Panc1 (cell line): ENCODE results near the gene GABRB1. TPM values are rescaled to one million over a fixed set of nuclear protein-coding genes. Genes with fewer than 3 reads are reported as not detected.

Experiments used
- ATAC-seq: fragments of 200-7000 bp; cut with Tn5 transposase; 2 replicates; pipeline ENCODE4 v1.9.1; 2020; ENCODE audit warnings: mild to moderate bottlenecking, moderate library complexity
- BruUV-seq: library from RNA; stranded (reverse); fragments of 400-500 nt; replicated peaks from 2 replicates; lab custom pipeline; 2021; lab: Mats Ljungman, UMichigan
- CTCF ChIA-PET: fragments of 300-600 bp; sonication (Branson Sonifier 250); formaldehyde crosslinking; loops from one replicate; lab custom pipeline; 2022; ENCODE audit warnings: antibody characterized with exemption; lab: Charles Lee
- POLR2A ChIA-PET: fragments of 300-600 bp; sonication (Branson Sonifier 250); formaldehyde crosslinking; loops from one replicate; lab custom pipeline; 2022; ENCODE audit warnings: antibody characterized with exemption; lab: Charles Lee
- DNase-seq: peaks from one replicate; pipeline ENCODE4 v3.0.0-alpha.2; 2010; ENCODE audit warnings: low read depth, low spot score
- H3K27ac ChIP-seq: 2 replicates; pipeline ENCODE4 v1.5.1; 2011; ENCODE audit warnings: mild to moderate bottlenecking, low read length, inconsistent platforms
- H3K27me3 ChIP-seq: fragments of 200-500 bp; sonication (Bioruptor generic); 2 replicates; pipeline ENCODE4 v1.6.0; 2014; ENCODE audit warnings: low read length, inconsistent platforms; ENCODE audit not compliant: control insufficient read depth, insufficient read depth
- H3K36me3 ChIP-seq: fragments of 200-500 bp; sonication (Bioruptor generic); 2 replicates; pipeline ENCODE4 v1.5.1; 2014; ENCODE audit warnings: inconsistent platforms, mild to moderate bottlenecking, low read length, moderate library complexity; ENCODE audit not compliant: control insufficient read depth, insufficient read depth
- H3K4me1 ChIP-seq: 2 replicates; pipeline ENCODE4 v1.5.1; 2011; ENCODE audit warnings: inconsistent platforms, mild to moderate bottlenecking, low read length, moderate library complexity; ENCODE audit not compliant: control insufficient read depth, insufficient read depth
- H3K4me3 ChIP-seq, 2 experiments: 2 replicates each; pipeline ENCODE4 v1.5.1; 2011 to 2012; ENCODE audit warnings: low read depth in 2 of 2, low read length in 2 of 2, mild to moderate bottlenecking in 2 of 2, inconsistent platforms in 1 of 2, moderate library complexity in 1 of 2
- H3K9me3 ChIP-seq: fragments of 200-500 bp; sonication (Bioruptor generic); 2 replicates; pipeline ENCODE4 v1.5.1; 2014; ENCODE audit warnings: low read depth, mild to moderate bottlenecking, inconsistent platforms, low read length, moderate library complexity; ENCODE audit not compliant: control insufficient read depth, insufficient read depth
- POLR2AphosphoS5 ChIP-seq: IDR thresholded peaks from 2 replicates; pipeline ENCODE4 v1.6.1; 2012; ENCODE audit warnings: mild to moderate bottlenecking, low read depth, low read length, moderate library complexity
- SIN3A ChIP-seq: IDR thresholded peaks from 2 replicates; pipeline ENCODE4 v1.6.1; 2012; ENCODE audit warnings: low read depth, mild to moderate bottlenecking, low read length, moderate library complexity, borderline replicate concordance; ENCODE audit not compliant: insufficient read depth
- TCF7L2 ChIP-seq: IDR thresholded peaks from 2 replicates; pipeline ENCODE4 v1.6.1; 2011; ENCODE audit warnings: mild to moderate bottlenecking, low read depth, low read length, inconsistent platforms
- in situ Hi-C: cut with HindIII; loops from 2 replicates; pipeline ENCODE4 v1.10.0; 2016; ENCODE audit warnings: low sequenced_read_pairs, low pct_unique_long_range_greater_than_20kb
- intact Hi-C: fragments of 100-400 bp; cut with micrococcal nuclease; formaldehyde crosslinking; loops from one replicate; pipeline ENCODE4 v1.10.0; 2022; ENCODE audit not compliant: unreplicated experiment
- total RNA-seq: library from RNA; stranded (reverse); gene quantifications from one replicate; pipeline ENCODE4 v1.2.1, GENCODE V29; 2021; ENCODE audit not compliant: unreplicated experiment
- TF ChIP-seq, protein P1 (sequence below), 2 experiments: IDR thresholded peaks; 2 replicates each; pipeline ENCODE4 v1.6.1; 2011 to 2012; ENCODE audit warnings: low read depth in 2 of 2, control low read depth in 1 of 2, low read length in 1 of 2, mild to moderate bottlenecking in 1 of 2, moderate library complexity in 1 of 2; ENCODE audit not compliant: insufficient read depth in 1 of 2
- TF ChIP-seq, protein P2 (sequence below): fragments of 450-650 bp; IDR thresholded peaks from 2 replicates; pipeline ENCODE4 v1.5.1; 2017; ENCODE audit warnings: mild to moderate bottlenecking

Gene GABRB1
- total RNA-seq, 1 experiment from 2014 or later, result not detected

DNA sequence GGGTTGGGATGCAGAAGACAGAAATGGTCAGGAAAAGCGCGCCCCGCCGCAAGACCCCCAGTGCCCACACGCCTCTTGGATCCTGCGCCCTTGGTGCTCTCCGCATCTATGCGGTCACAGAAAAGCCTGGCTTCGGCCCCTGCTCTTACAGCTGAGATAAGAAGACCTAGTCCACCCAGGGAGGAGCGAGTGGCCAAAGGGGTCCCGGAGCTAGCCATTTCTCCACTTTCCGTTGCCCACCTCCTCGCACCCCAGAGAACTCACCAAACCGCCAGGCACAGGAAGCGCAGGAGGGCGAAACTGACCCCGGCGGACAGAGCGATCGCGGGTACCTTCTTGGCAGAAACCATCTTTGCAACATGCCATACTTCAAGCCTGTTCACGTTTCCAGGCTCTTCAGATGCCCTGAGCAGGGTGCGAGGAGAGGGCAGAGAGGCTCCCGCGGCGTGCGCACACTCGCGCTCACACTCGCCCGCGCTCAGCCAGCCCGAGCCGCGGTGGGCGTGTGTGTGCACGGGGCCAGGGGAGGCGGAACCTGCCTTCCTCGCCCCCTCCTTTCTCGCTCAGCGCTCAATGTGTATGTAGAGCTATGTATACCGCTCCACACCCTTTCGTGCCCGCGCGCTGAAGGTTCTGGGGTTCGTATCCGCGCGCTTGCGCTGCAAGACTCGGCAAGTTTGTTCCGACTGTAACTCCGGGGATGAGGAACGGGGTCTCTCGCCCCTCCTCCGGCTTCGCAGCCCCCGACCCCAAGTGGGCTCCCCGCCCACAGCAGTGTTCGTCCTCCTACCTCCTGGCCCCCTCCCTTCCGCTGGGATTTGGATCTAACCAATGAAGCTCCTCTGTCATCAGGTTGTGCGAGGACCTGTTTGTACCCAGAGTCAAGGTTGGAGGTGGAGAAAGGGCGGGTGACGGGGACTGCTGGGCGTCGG, 38.0 kb upstream of the GABRB1 start, which contains the start of gene GABRA4:
Gene GABRA4, minus strand, starts transcription at position 507 of the 932 bp plus-strand sequence. Its CDS starts 157 bp downstream, at position 350.
- in situ Hi-C loops, result no loop called here
- Histone ChIP-seq H3K27ac (no peak within 1 kb of the TSS), H3K9me3 (no peaks in the 10 kb centered on the region), H3K4me1 (no peaks in the 10 kb centered on the region), H3K36me3 (no peaks in the 10 kb centered on the region), H3K27me3 (peaks cover 10% of the 10 kb centered on the region), H3K4me3 (peak within 1 kb of the TSS; percentile 16 to 42)
- TF ChIP-seq, protein P1, sequence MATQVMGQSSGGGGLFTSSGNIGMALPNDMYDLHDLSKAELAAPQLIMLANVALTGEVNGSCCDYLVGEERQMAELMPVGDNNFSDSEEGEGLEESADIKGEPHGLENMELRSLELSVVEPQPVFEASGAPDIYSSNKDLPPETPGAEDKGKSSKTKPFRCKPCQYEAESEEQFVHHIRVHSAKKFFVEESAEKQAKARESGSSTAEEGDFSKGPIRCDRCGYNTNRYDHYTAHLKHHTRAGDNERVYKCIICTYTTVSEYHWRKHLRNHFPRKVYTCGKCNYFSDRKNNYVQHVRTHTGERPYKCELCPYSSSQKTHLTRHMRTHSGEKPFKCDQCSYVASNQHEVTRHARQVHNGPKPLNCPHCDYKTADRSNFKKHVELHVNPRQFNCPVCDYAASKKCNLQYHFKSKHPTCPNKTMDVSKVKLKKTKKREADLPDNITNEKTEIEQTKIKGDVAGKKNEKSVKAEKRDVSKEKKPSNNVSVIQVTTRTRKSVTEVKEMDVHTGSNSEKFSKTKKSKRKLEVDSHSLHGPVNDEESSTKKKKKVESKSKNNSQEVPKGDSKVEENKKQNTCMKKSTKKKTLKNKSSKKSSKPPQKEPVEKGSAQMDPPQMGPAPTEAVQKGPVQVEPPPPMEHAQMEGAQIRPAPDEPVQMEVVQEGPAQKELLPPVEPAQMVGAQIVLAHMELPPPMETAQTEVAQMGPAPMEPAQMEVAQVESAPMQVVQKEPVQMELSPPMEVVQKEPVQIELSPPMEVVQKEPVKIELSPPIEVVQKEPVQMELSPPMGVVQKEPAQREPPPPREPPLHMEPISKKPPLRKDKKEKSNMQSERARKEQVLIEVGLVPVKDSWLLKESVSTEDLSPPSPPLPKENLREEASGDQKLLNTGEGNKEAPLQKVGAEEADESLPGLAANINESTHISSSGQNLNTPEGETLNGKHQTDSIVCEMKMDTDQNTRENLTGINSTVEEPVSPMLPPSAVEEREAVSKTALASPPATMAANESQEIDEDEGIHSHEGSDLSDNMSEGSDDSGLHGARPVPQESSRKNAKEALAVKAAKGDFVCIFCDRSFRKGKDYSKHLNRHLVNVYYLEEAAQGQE (IDR thresholded peaks at IDR 0.05; ENCODE audit: insufficient read depth in 1 of 2, low read depth in 2 of 2, low read length in 1 of 2), result no peak
- TF ChIP-seq TCF7L2, result no peak
- intact Hi-C loops, result no loop called here
- ATAC-seq (peak; percentile 66; the same call in 1 of the 2 replicates), DNase-seq (no peak)
- no TSS peak for BruUV-seq
- POLR2A ChIA-PET, result no interaction called here
- CTCF ChIA-PET, result no interaction called here

DNA sequence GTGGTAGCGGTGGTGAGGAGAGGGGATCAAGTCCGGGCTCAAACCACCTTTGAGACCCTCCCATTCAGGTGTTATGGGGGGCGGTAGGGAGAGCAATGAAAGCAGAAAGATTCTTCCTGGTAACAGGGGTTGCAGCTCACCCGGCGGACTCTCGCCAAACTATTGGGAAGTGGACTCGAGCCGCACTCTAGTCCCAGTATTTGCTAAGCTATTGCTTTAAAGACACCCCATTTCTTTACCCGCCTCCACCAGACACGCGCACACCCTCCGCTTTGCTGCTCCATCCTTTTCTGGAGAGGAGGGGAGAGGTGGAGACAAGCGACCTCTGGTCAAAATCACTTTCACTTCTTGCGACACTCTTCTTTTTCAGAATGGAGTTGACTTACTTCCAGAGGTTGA, 37.4 kb upstream of the GABRB1 start:
- no TSS peak for BruUV-seq
- no peak for ATAC-seq

More for the DNA sequence above, 37.4 kb upstream of the GABRB1 start:
- H3K27ac ChIP-seq, result no peak overlapping the region
- peak overlapping the region; percentile 16 to 42 for H3K4me3 ChIP-seq
- peaks cover 10% of the 10 kb centered on the region for H3K27me3 ChIP-seq
- no peak for DNase-seq
- TF ChIP-seq POLR2AphosphoS5 (no peak), TCF7L2 (no peak), SIN3A (no peak)
- TF ChIP-seq, protein P1 (IDR thresholded peaks at IDR 0.05; ENCODE audit: insufficient read depth in 1 of 2, low read depth in 2 of 2, low read length in 1 of 2), result no peak
- TF ChIP-seq, protein P2, sequence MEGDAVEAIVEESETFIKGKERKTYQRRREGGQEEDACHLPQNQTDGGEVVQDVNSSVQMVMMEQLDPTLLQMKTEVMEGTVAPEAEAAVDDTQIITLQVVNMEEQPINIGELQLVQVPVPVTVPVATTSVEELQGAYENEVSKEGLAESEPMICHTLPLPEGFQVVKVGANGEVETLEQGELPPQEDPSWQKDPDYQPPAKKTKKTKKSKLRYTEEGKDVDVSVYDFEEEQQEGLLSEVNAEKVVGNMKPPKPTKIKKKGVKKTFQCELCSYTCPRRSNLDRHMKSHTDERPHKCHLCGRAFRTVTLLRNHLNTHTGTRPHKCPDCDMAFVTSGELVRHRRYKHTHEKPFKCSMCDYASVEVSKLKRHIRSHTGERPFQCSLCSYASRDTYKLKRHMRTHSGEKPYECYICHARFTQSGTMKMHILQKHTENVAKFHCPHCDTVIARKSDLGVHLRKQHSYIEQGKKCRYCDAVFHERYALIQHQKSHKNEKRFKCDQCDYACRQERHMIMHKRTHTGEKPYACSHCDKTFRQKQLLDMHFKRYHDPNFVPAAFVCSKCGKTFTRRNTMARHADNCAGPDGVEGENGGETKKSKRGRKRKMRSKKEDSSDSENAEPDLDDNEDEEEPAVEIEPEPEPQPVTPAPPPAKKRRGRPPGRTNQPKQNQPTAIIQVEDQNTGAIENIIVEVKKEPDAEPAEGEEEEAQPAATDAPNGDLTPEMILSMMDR, result no peak
- CTCF ChIA-PET, result no interaction called here
- no peaks in the 10 kb centered on the region for H3K9me3 ChIP-seq
- POLR2A ChIA-PET, result no interaction called here
- intact Hi-C loops (no loop called here), in situ Hi-C loops (no loop called here)
- no peaks in the 10 kb centered on the region for H3K4me1 ChIP-seq
- no peaks in the 10 kb centered on the region for H3K36me3 ChIP-seq
